H9 (cell line): ENCODE results near the gene UPF2. TPM values are rescaled to one million over a fixed set of nuclear protein-coding genes. Genes with fewer than 3 reads are reported as not detected.

ENCODE experiments used
- DNase-seq: peaks from one replicate; pipeline ENCODE4 v3.0.0-alpha.2; 2017
- H2AFZ ChIP-seq: one replicate; pipeline ENCODE4 v1.6.1; 2013; ENCODE audit warnings: mild to moderate bottlenecking, low read length, control low read depth, moderate library complexity
- H2AK5ac ChIP-seq: 2 replicates; pipeline ENCODE4 v1.6.1; 2013; ENCODE audit warnings: low read length, control low read depth, mixed read lengths; ENCODE audit not compliant: insufficient read length
- H2BK120ac ChIP-seq: one replicate; pipeline ENCODE4 v1.6.1; 2013; ENCODE audit warnings: low read depth, mild to moderate bottlenecking, low read length, control low read depth, inconsistent platforms; ENCODE audit not compliant: poor library complexity, severe bottlenecking
- H2BK12ac ChIP-seq: 2 replicates; pipeline ENCODE4 v1.6.1; 2013; ENCODE audit warnings: low read length, control low read depth, mixed read lengths, low read depth; ENCODE audit not compliant: insufficient read length
- H2BK15ac ChIP-seq: 2 replicates; pipeline ENCODE4 v1.6.1; 2013; ENCODE audit warnings: low read depth, low read length, control low read depth
- H2BK20ac ChIP-seq: one replicate; pipeline ENCODE4 v1.6.1; 2013; ENCODE audit warnings: low read depth, mild to moderate bottlenecking, low read length, control low read depth, inconsistent platforms; ENCODE audit not compliant: poor library complexity, severe bottlenecking
- H2BK5ac ChIP-seq: 2 replicates; pipeline ENCODE4 v1.6.1; 2013; ENCODE audit warnings: low read length, control low read depth, mixed read lengths; ENCODE audit not compliant: insufficient read length
- H3K14ac ChIP-seq: 2 replicates; pipeline ENCODE4 v1.6.1; 2013; ENCODE audit warnings: low read length, control low read depth; ENCODE audit not compliant: insufficient read depth
- H3K18ac ChIP-seq: 2 replicates; pipeline ENCODE4 v1.6.1; 2013; ENCODE audit warnings: low read depth, mild to moderate bottlenecking, mixed read lengths, low read length, control low read depth; ENCODE audit not compliant: insufficient read length
- H3K23ac ChIP-seq: 2 replicates; pipeline ENCODE4 v1.6.1; 2013; ENCODE audit warnings: low read length, control low read depth, mixed read lengths, low read depth; ENCODE audit not compliant: insufficient read length
- H3K23me2 ChIP-seq: 2 replicates; pipeline ENCODE4 v1.6.1; 2013; ENCODE audit warnings: low read depth, mild to moderate bottlenecking, mixed read lengths, low read length, control low read depth; ENCODE audit not compliant: insufficient read length, poor library complexity, severe bottlenecking
- H3K27ac ChIP-seq: 2 replicates; pipeline ENCODE4 v1.5.1; 2013; ENCODE audit warnings: low read length, control low read depth, mixed read lengths, low read depth; ENCODE audit not compliant: insufficient read length
- H3K27me3 ChIP-seq: 2 replicates; pipeline ENCODE4 v1.6.1; 2013; ENCODE audit warnings: low read length, control low read depth, inconsistent platforms; ENCODE audit not compliant: insufficient read depth
- H3K4ac ChIP-seq: 2 replicates; pipeline ENCODE4 v1.6.1; 2013; ENCODE audit warnings: low read depth, mild to moderate bottlenecking, control low read depth, inconsistent platforms, low read length, moderate library complexity
- H3K4me1 ChIP-seq: 2 replicates; pipeline ENCODE4 v1.6.1; 2013; ENCODE audit warnings: low read length, control low read depth, inconsistent platforms; ENCODE audit not compliant: insufficient read depth
- H3K4me2 ChIP-seq: 2 replicates; pipeline ENCODE4 v1.6.1; 2013; ENCODE audit warnings: low read length, control low read depth, mixed read lengths; ENCODE audit not compliant: insufficient read length, insufficient read depth
- H3K56ac ChIP-seq: 2 replicates; pipeline ENCODE4 v1.6.1; 2013; ENCODE audit warnings: low read depth, mild to moderate bottlenecking, mixed read lengths, low read length, control low read depth; ENCODE audit not compliant: insufficient read length
- H3K79me1 ChIP-seq: 2 replicates; pipeline ENCODE4 v1.6.1; 2013; ENCODE audit warnings: low read depth, mild to moderate bottlenecking, moderate library complexity, low read length, control low read depth, inconsistent platforms; ENCODE audit not compliant: insufficient read depth, poor library complexity, severe bottlenecking
- H3K79me2 ChIP-seq: 2 replicates; pipeline ENCODE4 v1.6.1; 2013; ENCODE audit warnings: low read length, control low read depth, inconsistent platforms; ENCODE audit not compliant: insufficient read depth
- H3K9ac ChIP-seq: 2 replicates; pipeline ENCODE4 v1.6.1; 2013; ENCODE audit warnings: low read length, control low read depth, mixed read lengths; ENCODE audit not compliant: insufficient read length; ENCODE audit errors: extremely low read depth
- H3K9me3 ChIP-seq: one replicate; pipeline ENCODE4 v1.6.1; 2013; ENCODE audit warnings: low read depth, low read length, inconsistent platforms; ENCODE audit not compliant: control insufficient read depth
- H3T11ph ChIP-seq: one replicate; pipeline ENCODE4 v1.6.1; 2013; ENCODE audit warnings: mild to moderate bottlenecking, low read length, control low read depth, inconsistent platforms
- H4K20me1 ChIP-seq: one replicate; pipeline ENCODE4 v1.6.1; 2013; ENCODE audit not compliant: control insufficient read depth, insufficient read length, insufficient read depth
- H4K5ac ChIP-seq: 2 replicates; pipeline ENCODE4 v1.6.1; 2013; ENCODE audit warnings: low read depth, mild to moderate bottlenecking, mixed read lengths, low read length, control low read depth; ENCODE audit not compliant: insufficient read length
- H4K8ac ChIP-seq: replicated peaks from 2 replicates; pipeline ENCODE4 v1.6.1; 2013; ENCODE audit warnings: low read length, control low read depth, mixed read lengths, low read depth; ENCODE audit not compliant: insufficient read length
- H4K91ac ChIP-seq: 2 replicates; pipeline ENCODE4 v1.6.1; 2013; ENCODE audit warnings: low read depth, mild to moderate bottlenecking, moderate library complexity, mixed read lengths, low read length, control low read depth; ENCODE audit not compliant: insufficient read length
- H3K27ac Mint-ChIP-seq, 3 experiments: 2 replicates in 2 of 3; 3 replicates in 1 of 3; pipeline ENCODE4 v1.8.0; 2020 to 2021; ENCODE audit warnings: mixed read lengths in 3 of 3, mild to moderate bottlenecking in 1 of 3, moderate library complexity in 1 of 3
- H3K27me3 Mint-ChIP-seq: 2 replicates; pipeline ENCODE4 v1.8.0; 2021; ENCODE audit warnings: low read depth, mild to moderate bottlenecking, moderate library complexity, mixed read lengths
- H3K36me3 Mint-ChIP-seq, 3 experiments: 2 replicates in 2 of 3; 3 replicates in 1 of 3; pipeline ENCODE4 v1.8.0; 2020 to 2021; ENCODE audit warnings: low read depth in 3 of 3, mixed read lengths in 3 of 3; ENCODE audit not compliant: insufficient read depth in 1 of 3
- H3K4me1 Mint-ChIP-seq, 2 experiments: 2 replicates each; pipeline ENCODE4 v1.8.0; 2020; ENCODE audit warnings: mixed read lengths in 2 of 2
- H3K4me3 Mint-ChIP-seq, 2 experiments: 2 replicates in 1 of 2; 3 replicates in 1 of 2; pipeline ENCODE4 v1.8.0; 2020 to 2021; ENCODE audit warnings: mild to moderate bottlenecking in 2 of 2, mixed read lengths in 2 of 2, moderate library complexity in 1 of 2
- H3K9me3 Mint-ChIP-seq, 2 experiments: 2 replicates in 1 of 2; 3 replicates in 1 of 2; pipeline ENCODE4 v1.8.0; 2020; ENCODE audit warnings: mild to moderate bottlenecking in 2 of 2, mixed read lengths in 2 of 2, moderate library complexity in 1 of 2
- WGBS: extraction: QIAGEN DNeasy Blood & Tissue Kit; methylation state at CpG from one replicate; pipeline ENCODE4 v1.1.7; 2013; ENCODE audit warnings: missing lambda C conversion rate, low lambda C conversion rate, mixed read lengths; ENCODE audit not compliant: insufficient read length; ENCODE audit errors: extremely low coverage; 5-methylcytosine and 5-hydroxymethylcytosine counted together
- total RNA-seq: library from RNA; stranded (reverse); gene quantifications from 2 replicates; pipeline ENCODE4 v1.2.1, GENCODE V29; 2021
- TF ChIP-seq, protein P1 (sequence below): fragments of 200-600 bp; sonication (generic); conservative IDR thresholded peaks from 3 replicates; pipeline ENCODE4 v1.8.0; 2021; ENCODE audit warnings: antibody characterized with exemption, mild to moderate bottlenecking

The UPF2 gene
- total RNA-seq, 1 experiment from 2014 or later, result 34.1 TPM

DNA sequence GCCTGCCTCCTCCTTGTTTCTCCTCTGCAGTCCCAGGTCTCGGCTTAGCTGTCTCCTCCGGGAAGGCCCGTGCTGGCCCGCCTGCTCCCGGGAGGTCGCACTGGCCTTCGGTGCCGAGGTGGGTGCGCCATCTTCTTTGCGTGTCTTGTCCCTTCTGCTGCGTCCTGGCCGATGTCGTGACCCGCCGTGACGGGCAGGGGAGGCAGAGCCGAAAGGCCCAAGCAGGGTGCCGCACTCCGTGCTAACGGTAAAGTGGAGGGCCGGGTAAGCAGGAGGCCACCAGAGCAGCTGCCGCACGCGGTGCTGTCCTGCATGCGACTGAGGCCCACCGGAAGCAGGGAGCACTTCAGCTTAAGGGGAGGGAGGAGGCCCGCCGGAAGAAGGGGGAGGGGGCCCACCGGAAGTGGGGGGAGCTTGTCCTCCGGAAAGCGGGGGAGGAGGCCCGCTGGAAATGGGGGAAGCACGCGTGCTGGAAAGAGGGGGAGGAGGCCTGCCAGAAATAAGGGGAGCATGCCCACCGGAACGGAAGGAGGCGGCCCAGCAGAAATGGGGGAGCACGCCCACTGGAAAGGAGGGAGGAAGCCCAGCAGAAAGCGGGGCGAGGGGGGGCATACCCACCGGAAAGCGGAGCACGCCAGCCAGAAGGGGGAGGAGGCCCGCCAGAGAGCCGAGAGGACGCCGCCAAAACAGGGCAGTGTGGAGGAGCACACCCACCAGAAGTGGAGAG lies 148.1 kb downstream of the UPF2 start:
- H4K8ac ChIP-seq, result no peak overlapping the region
- no peak overlapping the region for H2BK20ac ChIP-seq
- no peak overlapping the region for H3K27ac Mint-ChIP-seq
- H2AK5ac ChIP-seq, result no peak overlapping the region
- no peaks in the 10 kb centered on the region for H3K27me3 Mint-ChIP-seq
- H3K56ac ChIP-seq, result no peak overlapping the region
- no peak overlapping the region for H2BK120ac ChIP-seq
- no peak overlapping the region for H3K4me2 ChIP-seq
- H3K79me1 ChIP-seq, result no peaks in the 10 kb centered on the region
- H3K4me1 Mint-ChIP-seq, result peaks cover 0 to 10% of the 10 kb centered on the region in 2 experiments
- DNase-seq, result peak; percentile 29
- H3K27ac ChIP-seq, result no peak overlapping the region
- H3K27me3 ChIP-seq, result no peaks in the 10 kb centered on the region
- H3K14ac ChIP-seq, result no peak overlapping the region
- no peak overlapping the region for H3T11ph ChIP-seq
- no peaks in the 10 kb centered on the region for H4K20me1 ChIP-seq
- no peak overlapping the region for H3K18ac ChIP-seq
- no peak overlapping the region for H3K4me3 Mint-ChIP-seq
- no peaks in the 10 kb centered on the region for H3K36me3 Mint-ChIP-seq
- no peak overlapping the region for H2BK5ac ChIP-seq
- H3K9me3 ChIP-seq, result no peaks in the 10 kb centered on the region
- H3K4ac ChIP-seq, result no peak overlapping the region
- no peak overlapping the region for H2BK15ac ChIP-seq
- no peaks in the 10 kb centered on the region for H3K23me2 ChIP-seq
- no peak overlapping the region for H2BK12ac ChIP-seq
- H4K91ac ChIP-seq, result no peak overlapping the region
- WGBS, result no CpG with 5 or more reads among the region's 47 CpGs
- H4K5ac ChIP-seq, result no peak overlapping the region
- no peaks in the 10 kb centered on the region for H3K79me2 ChIP-seq
- no peaks in the 10 kb centered on the region for H3K4me1 ChIP-seq
- H3K9me3 Mint-ChIP-seq, result no peaks in the 10 kb centered on the region; a peak in 1 of 5 replicates
- H3K9ac ChIP-seq, result no peak overlapping the region
- no peak overlapping the region for H3K23ac ChIP-seq
- TF ChIP-seq, protein P1, sequence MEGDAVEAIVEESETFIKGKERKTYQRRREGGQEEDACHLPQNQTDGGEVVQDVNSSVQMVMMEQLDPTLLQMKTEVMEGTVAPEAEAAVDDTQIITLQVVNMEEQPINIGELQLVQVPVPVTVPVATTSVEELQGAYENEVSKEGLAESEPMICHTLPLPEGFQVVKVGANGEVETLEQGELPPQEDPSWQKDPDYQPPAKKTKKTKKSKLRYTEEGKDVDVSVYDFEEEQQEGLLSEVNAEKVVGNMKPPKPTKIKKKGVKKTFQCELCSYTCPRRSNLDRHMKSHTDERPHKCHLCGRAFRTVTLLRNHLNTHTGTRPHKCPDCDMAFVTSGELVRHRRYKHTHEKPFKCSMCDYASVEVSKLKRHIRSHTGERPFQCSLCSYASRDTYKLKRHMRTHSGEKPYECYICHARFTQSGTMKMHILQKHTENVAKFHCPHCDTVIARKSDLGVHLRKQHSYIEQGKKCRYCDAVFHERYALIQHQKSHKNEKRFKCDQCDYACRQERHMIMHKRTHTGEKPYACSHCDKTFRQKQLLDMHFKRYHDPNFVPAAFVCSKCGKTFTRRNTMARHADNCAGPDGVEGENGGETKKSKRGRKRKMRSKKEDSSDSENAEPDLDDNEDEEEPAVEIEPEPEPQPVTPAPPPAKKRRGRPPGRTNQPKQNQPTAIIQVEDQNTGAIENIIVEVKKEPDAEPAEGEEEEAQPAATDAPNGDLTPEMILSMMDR, result no peak
- H2AFZ ChIP-seq, result no peak overlapping the region
